CD8-positive, alpha-beta memory T cell (primary cell): ENCODE measurements around the gene KDM6A. TPM values are rescaled to one million over a fixed set of nuclear protein-coding genes. Genes with fewer than 3 reads are reported as not detected.
"Not testable (repeated sequence)": the region's sequence is repeated elsewhere in the genome, so short reads cannot be mapped to it uniquely, and the experiment has no call there.

ENCODE experiments used
- CTCF ChIA-PET: fragments of 350-600 bp; sonication (Branson Sonifier 250); formaldehyde crosslinking; loops from one replicate; lab custom pipeline; 2021; ENCODE audit warnings: antibody characterized with exemption; lab: Charles Lee
- POLR2A ChIA-PET: fragments of 350-600 bp; sonication (Branson Sonifier 250); formaldehyde crosslinking; loops from one replicate; lab custom pipeline; 2021; ENCODE audit warnings: antibody characterized with exemption; lab: Charles Lee
- DNase-seq, 5 donors: peaks; one replicate each; pipeline versions ENCODE4 v3.0.0 to v3.0.0-alpha.2; 2020 to 2022; ENCODE audit warnings: mixed read lengths in 1 of 5
- H3K27ac ChIP-seq: one replicate; pipeline ENCODE4 v1.7.0; 2013; ENCODE audit warnings: low read depth, mild to moderate bottlenecking, low read length, moderate library complexity
- H3K27me3 ChIP-seq: 2 replicates; pipeline ENCODE4 v1.7.0; 2013; ENCODE audit warnings: low read length, mild to moderate bottlenecking; ENCODE audit not compliant: insufficient read depth, poor library complexity, severe bottlenecking
- H3K36me3 ChIP-seq: 2 replicates; pipeline ENCODE4 v1.7.0; 2013; ENCODE audit warnings: mild to moderate bottlenecking, low read length, moderate library complexity; ENCODE audit not compliant: insufficient read depth
- H3K4me1 ChIP-seq: 2 replicates; pipeline ENCODE4 v1.7.0; 2013; ENCODE audit warnings: mild to moderate bottlenecking, low read length, moderate library complexity; ENCODE audit not compliant: insufficient read depth
- H3K4me3 ChIP-seq: 2 replicates; pipeline ENCODE4 v1.7.0; 2013; ENCODE audit warnings: mild to moderate bottlenecking, low read length
- H3K9me3 ChIP-seq: 2 replicates; pipeline ENCODE4 v1.7.0; 2013; ENCODE audit warnings: mild to moderate bottlenecking, low read length
- H3K27ac Mint-ChIP-seq, 8 donors: one replicate each; pipeline ENCODE4 v1.8.0; 2020 to 2021; ENCODE audit warnings: mixed read lengths in 8 of 8, mild to moderate bottlenecking in 6 of 8, inconsistent platforms in 3 of 8, moderate library complexity in 3 of 8
- H3K27me3 Mint-ChIP-seq, 2 donors: one replicate each; pipeline ENCODE4 v1.8.0; 2020 to 2021; ENCODE audit warnings: mixed read lengths in 2 of 2, mild to moderate bottlenecking in 1 of 2, moderate library complexity in 1 of 2
- H3K36me3 Mint-ChIP-seq, 3 donors: one replicate each; pipeline ENCODE4 v1.8.0; 2020 to 2021; ENCODE audit warnings: mixed read lengths in 3 of 3, inconsistent platforms in 1 of 3, mild to moderate bottlenecking in 1 of 3
- H3K4me1 Mint-ChIP-seq, 3 donors: one replicate each; pipeline ENCODE4 v1.8.0; 2020 to 2021; ENCODE audit warnings: mixed read lengths in 3 of 3, inconsistent platforms in 1 of 3, mild to moderate bottlenecking in 1 of 3
- H3K4me3 Mint-ChIP-seq, 7 donors: one replicate each; pipeline ENCODE4 v1.8.0; 2020 to 2021; ENCODE audit warnings: mixed read lengths in 7 of 7, mild to moderate bottlenecking in 6 of 7, moderate library complexity in 4 of 7, inconsistent platforms in 2 of 7
- H3K9me3 Mint-ChIP-seq, 5 donors: one replicate each; pipeline ENCODE4 v1.8.0; 2020 to 2022; ENCODE audit warnings: mixed read lengths in 5 of 5, mild to moderate bottlenecking in 3 of 5, moderate library complexity in 2 of 5, inconsistent platforms in 1 of 5
- polyA plus RNA-seq: library from polyadenylated mRNA; unstranded; fragments of 300-500 nt; fragmentation: Illumina TruSeq; gene quantifications from one replicate; pipeline ENCODE4 v1.2.3, GENCODE V29; 2021
- total RNA-seq, 2 experiments: library from RNA; stranded (reverse); gene quantifications; one replicate each; pipeline ENCODE4 v1.2.3, GENCODE V29; 2021

Gene KDM6A
- total and polyA plus RNA-seq, 3 experiments from 2014 or later: 20.7 to 23.7 (median 21.5) TPM

- POLR2A ChIA-PET, H3K4me3 Mint-ChIP-seq, H3K36me3 Mint-ChIP-seq, H3K27me3 Mint-ChIP-seq, H3K27me3 ChIP-seq, H3K9me3 ChIP-seq, H3K4me3 ChIP-seq, H3K36me3 ChIP-seq, H3K9me3 Mint-ChIP-seq, H3K4me1 ChIP-seq, H3K27ac ChIP-seq, CTCF ChIA-PET, H3K4me1 Mint-ChIP-seq, H3K27ac Mint-ChIP-seq: not testable (repeated sequence)
- DNase-seq: peak in 2 of 5 donors; percentile 11 to 16
Observed at GRCh38 chrX:45135391-45136075, 262.5 kb downstream of the KDM6A start.

DNA sequence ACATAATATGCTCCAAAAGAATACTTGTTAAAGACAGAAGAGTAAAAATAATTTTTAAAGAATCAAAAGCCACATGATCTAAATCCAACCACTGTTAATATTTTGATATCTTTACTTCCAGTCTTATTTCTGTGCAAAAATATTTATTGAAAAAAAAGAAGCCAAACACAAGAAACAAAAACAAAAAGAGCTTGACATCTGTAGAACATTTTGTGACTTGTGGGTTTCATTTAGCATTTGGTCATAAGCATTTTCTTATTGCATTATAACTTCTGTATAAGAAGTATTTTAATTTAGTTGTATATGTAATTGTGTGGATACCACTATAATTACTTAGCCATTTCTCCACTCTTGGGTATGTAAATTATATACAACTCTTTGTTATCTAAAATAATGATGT lies 264.5 kb downstream of the KDM6A start:
- Histone ChIP-seq H3K4me1 (no peaks in the 10 kb centered on the region), H3K36me3 (no peaks in the 10 kb centered on the region), H3K4me3 (no peak overlapping the region), H3K9me3 (no peaks in the 10 kb centered on the region), H3K27me3 (no peaks in the 10 kb centered on the region), H3K27ac (no peak overlapping the region)
- Mint-ChIP-seq H3K4me3 (no peak overlapping the region), H3K27ac (no peak overlapping the region), H3K9me3 (no peaks in the 10 kb centered on the region), H3K36me3 (no peaks in the 10 kb centered on the region), H3K27me3 (no peaks in the 10 kb centered on the region), H3K4me1 (no peaks in the 10 kb centered on the region)
- CTCF ChIA-PET: no interaction called here
- peak in 1 of 5 donors; percentile 9 for DNase-seq
- POLR2A ChIA-PET: interaction anchor here (0.7 kb wide), 1 partner anchor 17 kb away, joined by 4 read pairs; no protein-coding TSS in a partner anchor

GRCh38 chrX:45138525-45138924 lies 265.5 kb downstream of the KDM6A start:
- H3K4me1 Mint-ChIP-seq: no peaks in the 10 kb centered on the region
- H3K4me3 ChIP-seq: no peak overlapping the region
- H3K9me3 ChIP-seq: no peaks in the 10 kb centered on the region
- no peaks in the 10 kb centered on the region for H3K36me3 ChIP-seq
- no peaks in the 10 kb centered on the region for H3K4me1 ChIP-seq
- H3K27ac Mint-ChIP-seq: no peak overlapping the region
- DNase-seq: peak in 2 of 5 donors; percentile 25 to 32
- peaks cover 0 to under 1% (median 0%) of the 10 kb centered on the region in 3 donors for H3K36me3 Mint-ChIP-seq
- H3K27me3 Mint-ChIP-seq: no peaks in the 10 kb centered on the region
- H3K27ac ChIP-seq: no peak overlapping the region
- no peak overlapping the region for H3K4me3 Mint-ChIP-seq
- CTCF ChIA-PET: no interaction called here
- POLR2A ChIA-PET: no interaction called here
- no peaks in the 10 kb centered on the region for H3K9me3 Mint-ChIP-seq
- H3K27me3 ChIP-seq: no peaks in the 10 kb centered on the region

- H3K36me3 ChIP-seq: no peaks in the 10 kb centered on the region
- no peak for DNase-seq
- Mint-ChIP-seq H3K4me1 (no peaks in the 10 kb centered on the region), H3K36me3 (peaks cover 0 to 3% (median 0%) of the 10 kb centered on the region in 3 donors), H3K27me3 (no peaks in the 10 kb centered on the region), H3K27ac (no peak overlapping the region), H3K9me3 (no peaks in the 10 kb centered on the region), H3K4me3 (no peak overlapping the region)
- POLR2A ChIA-PET: no interaction called here
- CTCF ChIA-PET: no interaction called here
- no peaks in the 10 kb centered on the region for H3K4me1 ChIP-seq
- H3K9me3 ChIP-seq: no peaks in the 10 kb centered on the region
- H3K27ac ChIP-seq: no peak overlapping the region
- H3K4me3 ChIP-seq: no peak overlapping the region
- no peaks in the 10 kb centered on the region for H3K27me3 ChIP-seq
Observed at GRCh38 chrX:45140812-45141211, 267.8 kb downstream of the KDM6A start.

DNA sequence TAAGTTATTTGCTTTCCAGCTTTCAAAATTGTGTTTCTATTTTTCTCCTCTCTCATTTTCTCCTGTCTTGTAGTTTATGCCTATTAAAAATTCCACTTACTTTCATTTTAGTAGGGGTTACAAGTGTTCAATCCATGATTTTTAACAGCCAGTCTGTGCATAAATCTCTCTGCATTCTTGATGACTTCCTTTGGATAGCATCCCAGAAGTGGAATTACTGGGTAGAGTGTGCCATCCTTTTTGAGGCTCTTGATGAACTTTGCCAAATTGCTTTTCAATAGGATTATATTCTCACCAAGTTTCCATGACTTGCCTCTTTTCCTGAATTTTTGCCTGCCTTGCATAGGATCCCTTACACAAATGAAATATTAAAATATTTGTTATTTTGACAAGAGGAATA lies 269.2 kb downstream of the KDM6A start:
- no peaks in the 10 kb centered on the region for H3K4me1 ChIP-seq
- H3K4me3 Mint-ChIP-seq: no peak overlapping the region
- DNase-seq: no peak
- H3K36me3 Mint-ChIP-seq: peaks cover 0 to 3% (median 0%) of the 10 kb centered on the region in 3 donors
- CTCF ChIA-PET: no interaction called here
- POLR2A ChIA-PET: no interaction called here
- H3K27ac ChIP-seq: no peak overlapping the region
- H3K27me3 ChIP-seq: no peaks in the 10 kb centered on the region
- no peaks in the 10 kb centered on the region for H3K36me3 ChIP-seq
- no peak overlapping the region for H3K4me3 ChIP-seq
- H3K27me3 Mint-ChIP-seq: no peaks in the 10 kb centered on the region
- no peak overlapping the region for H3K27ac Mint-ChIP-seq
- no peaks in the 10 kb centered on the region for H3K9me3 ChIP-seq
- H3K9me3 Mint-ChIP-seq: no peaks in the 10 kb centered on the region
- H3K4me1 Mint-ChIP-seq: no peaks in the 10 kb centered on the region

DNA sequence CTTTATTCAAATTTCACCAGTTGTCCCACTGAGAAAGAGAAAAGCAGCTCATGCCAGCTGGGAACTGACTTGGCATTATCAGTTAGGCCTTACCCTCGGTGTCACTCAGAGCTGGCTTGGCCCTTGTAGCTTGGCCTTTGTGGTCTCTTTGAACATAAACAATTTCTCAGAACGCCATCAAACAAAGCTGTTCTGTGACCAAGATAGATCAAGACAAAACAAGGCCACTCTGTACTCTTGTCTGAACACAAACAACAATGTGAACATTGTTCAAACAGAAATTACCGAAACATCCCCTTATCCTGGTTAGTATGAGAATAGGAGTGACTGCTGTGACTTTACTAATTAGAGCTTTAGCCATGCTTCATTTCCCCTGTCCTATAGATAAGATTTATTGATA lies 270.5 kb downstream of the KDM6A start:
- no peak overlapping the region for H3K4me3 Mint-ChIP-seq
- no peaks in the 10 kb centered on the region for H3K4me1 Mint-ChIP-seq
- no peak overlapping the region for H3K27ac Mint-ChIP-seq
- Histone ChIP-seq H3K36me3 (no peaks in the 10 kb centered on the region), H3K4me3 (no peak overlapping the region), H3K9me3 (no peaks in the 10 kb centered on the region), H3K27me3 (no peaks in the 10 kb centered on the region), H3K27ac (no peak overlapping the region), H3K4me1 (no peaks in the 10 kb centered on the region)
- H3K9me3 Mint-ChIP-seq: no peaks in the 10 kb centered on the region
- peaks cover 0 to 7% (median 0%) of the 10 kb centered on the region in 3 donors for H3K36me3 Mint-ChIP-seq
- ChIA-PET CTCF (no interaction called here), POLR2A (no interaction called here)
- peaks cover 0 to 2% of the 10 kb centered on the region in 2 donors for H3K27me3 Mint-ChIP-seq
- no peak for DNase-seq

- H3K27ac Mint-ChIP-seq: no peak overlapping the region
- peaks cover 0 to 7% (median 0%) of the 10 kb centered on the region in 3 donors for H3K36me3 Mint-ChIP-seq
- peaks cover 0 to 2% of the 10 kb centered on the region in 2 donors for H3K27me3 Mint-ChIP-seq
- no peaks in the 10 kb centered on the region for H3K4me1 Mint-ChIP-seq
- Histone ChIP-seq H3K36me3 (no peaks in the 10 kb centered on the region), H3K4me1 (no peaks in the 10 kb centered on the region), H3K4me3 (no peak overlapping the region), H3K27me3 (no peaks in the 10 kb centered on the region), H3K27ac (no peak overlapping the region), H3K9me3 (no peaks in the 10 kb centered on the region)
- ChIA-PET POLR2A (no interaction called here), CTCF (no interaction called here)
- H3K4me3 Mint-ChIP-seq: no peak overlapping the region
- H3K9me3 Mint-ChIP-seq: no peaks in the 10 kb centered on the region
- no peak for DNase-seq
Observed at GRCh38 chrX:45145492-45146215, 272.7 kb downstream of the KDM6A start.

DNA sequence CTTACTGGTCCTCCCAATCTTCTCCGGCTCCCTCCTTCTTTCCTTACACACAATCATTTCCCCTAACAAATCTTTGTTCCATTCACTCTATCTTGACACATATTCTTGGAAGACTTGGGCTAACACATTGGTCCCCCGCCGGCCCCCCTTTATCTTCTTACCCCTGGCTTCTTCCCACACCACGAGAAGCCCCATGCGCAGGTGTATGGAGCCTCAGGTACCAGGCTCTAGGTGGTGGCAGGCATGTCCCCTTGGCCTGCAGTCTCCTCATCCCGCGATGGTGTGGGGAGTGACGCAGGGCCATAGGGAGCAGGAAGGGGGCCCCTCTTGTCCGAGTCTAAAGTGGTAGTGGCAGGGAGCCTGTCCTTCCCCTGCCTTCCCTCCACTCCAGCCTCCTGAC lies 277.8 kb downstream of the KDM6A start:
- Histone ChIP-seq H3K27me3 (no peaks in the 10 kb centered on the region), H3K9me3 (no peaks in the 10 kb centered on the region), H3K27ac (no peak overlapping the region), H3K36me3 (no peaks in the 10 kb centered on the region), H3K4me1 (no peaks in the 10 kb centered on the region), H3K4me3 (no peak overlapping the region)
- Mint-ChIP-seq H3K36me3 (peaks cover 0 to 4% (median 0%) of the 10 kb centered on the region in 3 donors), H3K9me3 (no peaks in the 10 kb centered on the region), H3K27ac (no peak overlapping the region), H3K4me1 (no peaks in the 10 kb centered on the region), H3K27me3 (peaks cover 0 to 4% of the 10 kb centered on the region in 2 donors), H3K4me3 (no peak overlapping the region)
- DNase-seq: no peak
- POLR2A ChIA-PET: no interaction called here
- CTCF ChIA-PET: no interaction called here
